M059J (cell line): ENCODE results near the gene ACOX1. TPM values are rescaled to one million over a fixed set of nuclear protein-coding genes. Genes with fewer than 3 reads are reported as not detected.
A peak's percentile ranks its signal among the peaks of the same experiment; 100 is the strongest.
"Not testable (repeated sequence)": the region's sequence is repeated elsewhere in the genome, so short reads cannot be mapped to it uniquely, and the experiment has no call there.

Source experiments
- DNase-seq: peaks from one replicate; pipeline ENCODE4 v3.0.0-alpha.2; 2012; ENCODE audit warnings: low read depth
- total RNA-seq: library from RNA; depleted of rRNA; stranded (reverse); fragments of >200 nt; shearing (Covaris generic); gene quantifications from 2 replicates; pipeline ENCODE4 v1.2.3, GENCODE V29; 2014

ACOX1 gene
- total RNA-seq, 1 experiment from 2014 or later: 22.4 TPM

- no peak for DNase-seq
Observed at GRCh38 chr17:75981019-75981615, 2.2 kb upstream of the ACOX1 start.

GRCh38 chr17:75980188-75981018 lies 1.4 kb upstream of the ACOX1 start:
- no peak for DNase-seq

- DNase-seq: no peak
Observed at GRCh38 chr17:75979705-75980187, 780 bp upstream of the ACOX1 start.

- no peak for DNase-seq
Observed at GRCh38 chr17:75976175-75976848, 2.7 kb downstream of the ACOX1 start.

- DNase-seq: no peak
Observed at GRCh38 chr17:75975757-75976174, 3.2 kb downstream of the ACOX1 start.

- DNase-seq: not testable (repeated sequence)
Observed at GRCh38 chr17:75975187-75975586, 3.8 kb downstream of the ACOX1 start.

- no peak for DNase-seq
Observed at GRCh38 chr17:75970626-75971025, 8.3 kb downstream of the ACOX1 start.

- no peak for DNase-seq
Observed at GRCh38 chr17:75970011-75970523, 8.9 kb downstream of the ACOX1 start.

GRCh38 chr17:75969044-75969443 lies 9.9 kb downstream of the ACOX1 start:
- not testable (repeated sequence) for DNase-seq

- no peak for DNase-seq
Observed at GRCh38 chr17:75965468-75965867, 13.5 kb downstream of the ACOX1 start.

- DNase-seq: no peak
Observed at GRCh38 chr17:75959839-75960511, 19.0 kb downstream of the ACOX1 start.

- DNase-seq: no peak
Observed at GRCh38 chr17:75959051-75959838, 19.7 kb downstream of the ACOX1 start.

GRCh38 chr17:75950855-75951554 lies 28.0 kb downstream of the ACOX1 start:
- DNase-seq: peak; percentile 48

- DNase-seq: no peak
Observed at GRCh38 chr17:75950421-75950820, 28.5 kb downstream of the ACOX1 start.

GRCh38 chr17:75945211-75945610 lies 33.8 kb downstream of the ACOX1 start:
- DNase-seq: no peak

GRCh38 chr17:75943491-75943890 lies 35.5 kb downstream of the ACOX1 start:
- DNase-seq: no peak

GRCh38 chr17:75942473-75942872 lies 36.5 kb downstream of the ACOX1 start:
- DNase-seq: no peak

- no peak for DNase-seq
Observed at GRCh38 chr17:75941442-75941819, 37.5 kb downstream of the ACOX1 start.

GRCh38 chr17:75940727-75941441 lies 38.1 kb downstream of the ACOX1 start, which contains the start of gene FBF1:
Gene FBF1, minus strand, starts transcription at chr17:75941042. Its CDS starts 2,893 bp downstream, at chr17:75938149.
- DNase-seq: peak; percentile 95

- no peak for DNase-seq
Observed at GRCh38 chr17:75937652-75938051, 41.3 kb downstream of the ACOX1 start.
